Gastroesophageal sphincter (tissue), 4 donors: Measurements from ENCODE around the gene TBCD. TPM values are rescaled to one million over a fixed set of nuclear protein-coding genes. Genes with fewer than 3 reads are reported as not detected.

Source experiments
- ATAC-seq: fragments of 150-250 bp; one replicate; pipeline ENCODE4 v1.9.1; 2016; ENCODE audit warnings: mild to moderate bottlenecking, moderate library complexity
- H3K27ac ChIP-seq, 4 donors: fragments of 200-600 bp; sonication (generic) in 3 of 4; 1 replicate in 3 of 4; 2 replicates in 1 of 4; pipeline ENCODE4 v1.5.1; 2016 to 2019
- H3K27me3 ChIP-seq: fragments of 200-600 bp; sonication (generic); one replicate; pipeline ENCODE4 v1.5.1; 2019
- H3K36me3 ChIP-seq, 2 donors: fragments of 200-600 bp; sonication (generic); one replicate each; pipeline ENCODE4 v1.5.1; 2019; ENCODE audit warnings: control low read depth in 1 of 2
- H3K4me1 ChIP-seq, 3 donors: fragments of 200-600 bp; sonication (generic); 1 replicate in 2 of 3; 2 replicates in 1 of 3; pipeline ENCODE4 v1.5.1; 2016 to 2019; ENCODE audit warnings: control low read depth in 2 of 3
- H3K4me3 ChIP-seq, 2 donors: fragments of 200-600 bp; sonication (generic); one replicate each; pipeline ENCODE4 v1.5.1; 2019; ENCODE audit warnings: mild to moderate bottlenecking in 1 of 2, moderate library complexity in 1 of 2
- H3K9me3 ChIP-seq, 3 donors: fragments of 200-600 bp; sonication (generic); one replicate each; pipeline ENCODE4 v1.5.1; 2017 to 2019; ENCODE audit warnings: control low read depth in 2 of 3
- EP300 ChIP-seq: sonication (generic); formaldehyde crosslinking; IDR thresholded peaks from one replicate; pipeline ENCODE4 v1.6.1; 2017; ENCODE audit warnings: antibody characterized with exemption, mild to moderate bottlenecking
- POLR2A ChIP-seq, 2 donors: fragments of 450-650 bp; IDR thresholded peaks; one replicate each; pipeline ENCODE4 v1.6.1; 2017; ENCODE audit warnings: antibody characterized with exemption in 2 of 2, mild to moderate bottlenecking in 2 of 2, moderate library complexity in 1 of 2
- POLR2AphosphoS5 ChIP-seq: sonication (generic); formaldehyde crosslinking; IDR thresholded peaks from one replicate; pipeline ENCODE4 v1.6.1; 2017; ENCODE audit warnings: antibody characterized with exemption
- WGBS, 2 donors: methylation state at CpG; one replicate each; pipeline ENCODE4 v1.1.5; 2018; ENCODE audit warnings: low coverage in 1 of 2; 5-methylcytosine and 5-hydroxymethylcytosine counted together
- total RNA-seq, 4 donors: library from RNA; depleted of rRNA; stranded (reverse); fragments of >200 nt; gene quantifications; one replicate each; pipeline ENCODE4 v1.1.0, GENCODE V29; 2016
- TF ChIP-seq, protein P1 (sequence below), 4 experiments: fragments of 200-600 bp in 2 of 4; fragments of 450-650 bp in 2 of 4; sonication (generic) in 1 of 4; IDR thresholded peaks; one replicate each; pipeline ENCODE4 v1.5.1; 2017 to 2019; ENCODE audit warnings: antibody characterized with exemption in 4 of 4, mild to moderate bottlenecking in 2 of 4, moderate library complexity in 2 of 4

The TBCD gene
- total RNA-seq, 4 donors from 2014 or later, result 32.0 to 57.8 (median 47.0) TPM

DNA sequence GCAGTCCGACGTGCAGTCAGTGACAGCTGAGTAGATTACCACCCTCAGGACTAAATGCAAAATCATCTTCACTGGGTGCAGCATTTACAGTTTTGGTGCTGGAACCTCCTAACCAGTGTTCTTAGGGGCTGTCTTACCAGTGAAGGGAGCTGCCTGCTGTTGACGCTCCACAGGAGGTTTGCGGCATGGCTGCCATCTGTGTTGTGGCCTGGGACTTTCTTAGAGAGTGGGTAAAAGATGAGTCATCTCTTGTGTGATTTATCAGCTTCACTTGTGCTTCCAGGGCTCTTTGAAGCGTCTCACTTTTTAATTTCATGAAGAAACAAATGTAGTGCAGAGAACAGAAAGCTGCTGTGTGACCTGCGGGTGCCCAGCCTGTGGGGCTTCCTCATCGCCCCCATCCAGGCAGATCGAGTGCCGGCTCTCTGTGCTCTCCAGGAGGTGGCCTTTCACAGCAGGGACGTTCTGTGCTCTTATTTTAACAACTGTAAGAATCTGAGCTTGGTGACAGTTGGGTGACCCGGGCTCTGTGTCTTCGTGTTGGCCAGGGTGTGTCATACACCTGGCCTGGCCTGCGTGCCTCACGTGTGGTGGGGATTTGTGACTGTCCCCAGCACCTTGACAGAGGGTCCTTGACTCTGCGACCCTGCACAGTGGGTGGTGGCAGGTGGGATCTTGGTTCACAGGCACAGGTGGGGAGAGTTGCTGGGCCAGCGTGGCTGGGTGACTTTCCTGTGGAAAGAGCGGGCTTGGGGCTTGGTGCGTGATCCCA lies 112.3 kb downstream of the TBCD start:
- no peak for ATAC-seq
- H3K36me3 ChIP-seq, result peaks cover 0 to 5% of the 10 kb centered on the region in 2 donors
- no peak overlapping the region for H3K4me3 ChIP-seq
- peaks cover 0 to 55% (median 4%) of the 10 kb centered on the region in 3 donors for H3K4me1 ChIP-seq
- H3K9me3 ChIP-seq, result no peaks in the 10 kb centered on the region
- WGBS, 2 donors, result 59 to 68% methylated on average over 4 to 5 of the region's 18 CpGs
- H3K27ac ChIP-seq, result peak overlapping the region in 1 of 4 donors; percentile 38
- no peaks in the 10 kb centered on the region for H3K27me3 ChIP-seq
- peak; percentile 39 for TF ChIP-seq POLR2AphosphoS5
- no peak for TF ChIP-seq EP300
- TF ChIP-seq, protein P1, sequence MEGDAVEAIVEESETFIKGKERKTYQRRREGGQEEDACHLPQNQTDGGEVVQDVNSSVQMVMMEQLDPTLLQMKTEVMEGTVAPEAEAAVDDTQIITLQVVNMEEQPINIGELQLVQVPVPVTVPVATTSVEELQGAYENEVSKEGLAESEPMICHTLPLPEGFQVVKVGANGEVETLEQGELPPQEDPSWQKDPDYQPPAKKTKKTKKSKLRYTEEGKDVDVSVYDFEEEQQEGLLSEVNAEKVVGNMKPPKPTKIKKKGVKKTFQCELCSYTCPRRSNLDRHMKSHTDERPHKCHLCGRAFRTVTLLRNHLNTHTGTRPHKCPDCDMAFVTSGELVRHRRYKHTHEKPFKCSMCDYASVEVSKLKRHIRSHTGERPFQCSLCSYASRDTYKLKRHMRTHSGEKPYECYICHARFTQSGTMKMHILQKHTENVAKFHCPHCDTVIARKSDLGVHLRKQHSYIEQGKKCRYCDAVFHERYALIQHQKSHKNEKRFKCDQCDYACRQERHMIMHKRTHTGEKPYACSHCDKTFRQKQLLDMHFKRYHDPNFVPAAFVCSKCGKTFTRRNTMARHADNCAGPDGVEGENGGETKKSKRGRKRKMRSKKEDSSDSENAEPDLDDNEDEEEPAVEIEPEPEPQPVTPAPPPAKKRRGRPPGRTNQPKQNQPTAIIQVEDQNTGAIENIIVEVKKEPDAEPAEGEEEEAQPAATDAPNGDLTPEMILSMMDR (IDR thresholded peaks at IDR 0.05), result no peak
- TF ChIP-seq POLR2A (IDR thresholded peaks at IDR 0.05), result no peak

DNA sequence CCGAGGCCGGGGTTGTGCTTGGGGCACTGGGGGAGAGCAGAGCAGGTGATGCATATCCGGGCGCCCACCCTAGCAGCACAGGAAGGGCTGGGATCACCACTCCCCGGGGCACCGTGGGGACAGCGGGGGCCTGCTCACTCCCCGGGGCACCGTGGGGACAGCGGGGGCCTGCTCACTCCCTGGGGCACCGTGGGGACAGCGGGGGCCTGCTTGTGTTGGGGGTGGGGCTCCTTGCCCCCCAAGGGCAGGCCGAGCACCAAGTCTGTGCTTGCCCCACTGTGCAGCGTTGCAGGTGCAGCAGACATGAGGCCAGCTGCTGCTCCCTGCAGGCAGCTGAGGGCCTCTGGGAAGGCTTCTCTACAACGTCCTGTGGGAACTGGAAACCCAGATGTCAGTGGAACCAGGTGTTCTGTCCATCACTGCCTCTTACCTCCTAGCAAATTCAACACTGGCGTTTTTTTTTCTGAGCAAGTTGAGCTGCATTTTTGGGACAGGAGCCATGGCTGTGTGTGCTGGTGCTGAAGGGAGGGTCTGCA lies 112.9 kb downstream of the TBCD start:
- Histone ChIP-seq H3K27ac (peak overlapping the region in 1 of 4 donors; percentile 38), H3K4me1 (peaks cover 0 to 49% (median 4%) of the 10 kb centered on the region in 3 donors), H3K27me3 (no peaks in the 10 kb centered on the region), H3K4me3 (no peak overlapping the region), H3K9me3 (no peaks in the 10 kb centered on the region), H3K36me3 (peaks cover 0 to 9% of the 10 kb centered on the region in 2 donors)
- no peak for TF ChIP-seq EP300
- no peak for ATAC-seq
- 90% methylated on average over 2 of the region's 16 CpGs; no CpG with 5 or more reads in 1 of the 2 donors for WGBS, 2 donors

DNA sequence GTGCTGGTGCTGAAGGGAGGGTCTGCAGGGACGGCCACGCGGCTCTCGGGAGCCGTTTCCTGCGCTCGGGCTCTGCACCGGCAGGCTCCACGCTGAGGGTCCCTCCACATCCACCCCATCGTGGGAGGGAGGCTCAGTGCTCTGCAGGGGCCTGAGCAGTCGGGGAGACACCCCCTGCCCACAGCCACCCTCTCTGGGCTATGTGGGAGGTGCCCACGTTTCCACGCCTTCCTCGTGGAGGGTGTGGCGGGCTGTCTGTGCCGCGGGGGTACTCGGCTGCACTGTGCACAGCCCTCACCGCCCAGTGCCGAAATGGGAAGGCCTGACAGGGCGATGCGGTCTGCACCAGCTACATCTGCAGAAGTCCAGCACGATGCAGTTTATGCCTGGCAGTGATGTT lies 113.4 kb downstream of the TBCD start:
- H3K4me3 ChIP-seq, result no peak overlapping the region
- no peak for ATAC-seq
- no CpG with 5 or more reads among the region's 23 CpGs for WGBS, 2 donors
- no peaks in the 10 kb centered on the region for H3K27me3 ChIP-seq
- H3K9me3 ChIP-seq, result no peaks in the 10 kb centered on the region
- no peak for TF ChIP-seq POLR2A (IDR thresholded peaks at IDR 0.05)
- TF ChIP-seq POLR2AphosphoS5, result no peak
- H3K27ac ChIP-seq, result no peak overlapping the region
- peaks cover 0 to 44% (median 4%) of the 10 kb centered on the region in 3 donors for H3K4me1 ChIP-seq
- H3K36me3 ChIP-seq, result peaks cover 0 to 14% of the 10 kb centered on the region in 2 donors

DNA sequence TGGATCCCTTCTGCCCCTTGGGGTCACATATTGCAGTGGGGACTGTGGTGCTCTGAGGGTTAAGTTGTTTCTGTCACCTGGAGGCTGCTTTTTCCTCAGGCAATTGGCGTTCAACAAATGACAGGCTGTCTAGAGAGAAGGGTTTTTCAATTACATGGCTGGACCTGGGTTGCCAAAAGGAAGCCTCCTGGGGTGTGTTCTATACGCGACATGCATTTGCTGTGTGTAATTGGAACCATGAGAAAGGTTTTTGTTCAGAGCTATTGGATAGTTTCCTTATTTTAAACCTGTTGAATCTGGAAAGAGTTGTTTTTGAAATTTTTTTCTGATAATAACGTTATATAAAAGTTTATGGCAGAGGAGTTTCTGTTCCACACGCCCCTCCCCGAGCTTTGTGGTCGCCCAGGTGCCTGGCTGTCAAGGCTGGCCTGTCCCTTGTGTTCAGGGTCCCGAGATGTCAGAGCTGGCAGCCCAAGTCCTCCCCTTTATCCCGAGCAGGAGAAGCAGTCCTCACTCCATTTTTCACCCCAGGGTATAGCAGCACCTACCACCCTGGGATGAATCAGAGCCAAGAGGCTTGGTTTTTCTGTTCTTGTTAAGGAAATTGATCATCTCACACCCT lies 114.0 kb downstream of the TBCD start:
- Histone ChIP-seq H3K36me3 (peaks cover 0 to 20% of the 10 kb centered on the region in 2 donors), H3K4me3 (no peak overlapping the region), H3K9me3 (no peaks in the 10 kb centered on the region), H3K4me1 (peaks cover 0 to 38% (median 4%) of the 10 kb centered on the region in 3 donors), H3K27me3 (no peaks in the 10 kb centered on the region), H3K27ac (peak overlapping the region in 3 of 4 donors; percentile 42 to 61 (median 46))
- ATAC-seq, result no peak
- 85 to 100% methylated on average over 2 to 6 of the region's 9 CpGs for WGBS, 2 donors
- TF ChIP-seq, protein P1 (IDR thresholded peaks at IDR 0.05), result no peak
- TF ChIP-seq POLR2AphosphoS5 (no peak), POLR2A (IDR thresholded peaks at IDR 0.05) (no peak), EP300 (no peak)

DNA sequence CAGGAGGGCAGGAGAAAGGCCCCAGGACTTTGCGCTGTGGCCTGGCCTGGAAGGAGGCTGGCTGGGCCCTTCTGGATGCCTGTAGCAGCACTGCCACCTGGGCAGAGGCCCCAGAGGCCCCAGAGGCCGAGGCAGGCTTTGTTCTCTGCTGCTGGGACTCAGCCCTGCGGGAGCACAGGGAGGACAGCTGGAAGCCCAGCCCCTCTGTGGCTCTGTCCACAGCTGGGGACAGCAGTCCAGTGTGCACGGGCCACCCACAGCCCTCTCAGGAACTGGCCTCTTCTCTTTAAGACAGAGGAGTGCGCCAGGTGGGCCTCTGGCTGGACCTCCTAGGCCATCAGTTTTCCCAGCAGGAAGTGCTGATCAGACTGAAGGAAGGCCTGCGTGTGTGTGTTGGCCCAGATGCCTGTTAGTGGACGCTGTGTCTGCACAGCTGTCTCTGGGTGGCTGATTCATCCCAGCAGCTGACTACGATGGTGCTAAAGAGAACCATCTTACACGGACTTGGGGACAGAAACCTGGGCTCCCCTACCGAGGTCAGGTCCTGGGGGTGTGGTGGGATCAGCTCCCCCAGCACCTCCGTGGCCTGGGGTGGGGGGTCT lies 114.8 kb downstream of the TBCD start:
- ATAC-seq, result peak; percentile 74
- TF ChIP-seq POLR2AphosphoS5 (peak; percentile 62), POLR2A (IDR thresholded peaks at IDR 0.05) (no peak)
- no peaks in the 10 kb centered on the region for H3K27me3 ChIP-seq
- H3K27ac ChIP-seq, result peak overlapping the region in 3 of 4 donors; percentile 42 to 61 (median 46)
- 60% methylated on average over 4 of the region's 11 CpGs; no CpG with 5 or more reads in 1 of the 2 donors for WGBS, 2 donors
- H3K36me3 ChIP-seq, result peaks cover 0 to 28% of the 10 kb centered on the region in 2 donors
- H3K4me3 ChIP-seq, result no peak overlapping the region
- H3K9me3 ChIP-seq, result no peaks in the 10 kb centered on the region
- peaks cover 0 to 42% (median 4%) of the 10 kb centered on the region in 3 donors for H3K4me1 ChIP-seq

DNA sequence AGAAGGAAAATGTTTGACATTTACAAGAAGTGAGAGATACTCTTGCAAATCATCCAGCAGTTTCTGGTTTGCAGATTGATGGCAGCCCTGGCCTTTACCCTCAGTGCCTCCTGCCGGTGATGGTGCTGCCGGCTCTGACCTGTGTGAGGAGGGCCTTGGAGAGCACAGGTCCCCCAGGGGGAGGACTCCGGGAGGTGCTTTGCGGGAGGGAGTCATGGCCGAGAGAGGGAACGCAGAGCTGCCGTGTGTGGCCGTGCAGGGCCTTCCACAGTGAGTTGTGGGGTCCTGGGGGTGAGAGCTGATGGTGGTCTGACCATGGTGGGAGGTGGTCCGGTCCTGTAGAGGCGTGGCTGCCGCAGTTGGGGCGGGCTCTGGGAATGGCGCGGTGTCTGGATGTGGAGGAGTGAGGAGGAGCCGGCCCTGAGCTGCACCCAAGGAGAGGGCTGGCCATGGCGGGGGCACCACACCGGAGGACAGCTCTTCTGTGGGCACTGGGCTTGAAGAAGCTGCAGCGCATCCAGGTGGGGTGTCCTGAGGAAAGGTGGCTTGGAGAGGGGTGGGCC lies 116.0 kb downstream of the TBCD start:
- Histone ChIP-seq H3K4me1 (peaks cover 0 to 47% (median 4%) of the 10 kb centered on the region in 3 donors), H3K4me3 (no peak overlapping the region), H3K27ac (no peak overlapping the region), H3K36me3 (peaks cover 0 to 40% of the 10 kb centered on the region in 2 donors), H3K9me3 (no peaks in the 10 kb centered on the region), H3K27me3 (no peaks in the 10 kb centered on the region)
- WGBS, 2 donors, result 95% methylated on average over 4 of the region's 18 CpGs; no CpG with 5 or more reads in 1 of the 2 donors
- ATAC-seq, result no peak
- no peak for TF ChIP-seq POLR2AphosphoS5
- TF ChIP-seq, protein P1 (IDR thresholded peaks at IDR 0.05), result no peak
- no peak for TF ChIP-seq POLR2A (IDR thresholded peaks at IDR 0.05)
- no peak for TF ChIP-seq EP300
